OCI-LY7 (cell line): ENCODE data around the gene NONO. TPM values are rescaled to one million over a fixed set of nuclear protein-coding genes. Genes with fewer than 3 reads are reported as not detected.

Experiments
- BruUV-seq: library from RNA; stranded (reverse); fragments of 400-500 nt; replicated peaks from 2 replicates; lab custom pipeline; 2021; lab: Mats Ljungman, UMichigan
- CTCF ChIA-PET: fragments of 300-600 bp; sonication (Branson Sonifier 250); formaldehyde crosslinking; loops from one replicate; lab custom pipeline; 2022; ENCODE audit warnings: antibody characterized with exemption; ENCODE audit not compliant: unreplicated experiment; lab: Charles Lee
- POLR2A ChIA-PET: fragments of 300-600 bp; sonication (Branson Sonifier 250); formaldehyde crosslinking; loops from one replicate; lab custom pipeline; 2022; ENCODE audit warnings: antibody characterized with exemption; lab: Charles Lee
- DNase-seq: peaks from one replicate; pipeline ENCODE4 v3.0.0-alpha.2; 2015; ENCODE audit warnings: low spot score
- H2AFZ ChIP-seq: fragments of 200-600 bp; sonication (generic), shearing (Covaris generic); 2 replicates; pipeline ENCODE4 v1.6.1; 2014; ENCODE audit warnings: mild to moderate bottlenecking, antibody characterized with exemption, low read length, moderate library complexity
- H3K27ac ChIP-seq: fragments of 200-600 bp; sonication (generic); 2 replicates; pipeline ENCODE4 v1.5.1; 2014; ENCODE audit warnings: mixed run types, low read depth, mild to moderate bottlenecking, moderate library complexity, low read length, inconsistent platforms; ENCODE audit not compliant: poor library complexity, severe bottlenecking
- H3K36me3 ChIP-seq: fragments of 200-600 bp; sonication (generic); 2 replicates; pipeline ENCODE4 v1.6.1; 2014; ENCODE audit warnings: mild to moderate bottlenecking, antibody characterized with exemption, low read length, moderate library complexity, mixed read lengths; ENCODE audit not compliant: insufficient read depth
- H3K4me1 ChIP-seq: fragments of 200-600 bp; sonication (generic); 2 replicates; pipeline ENCODE4 v1.5.1; 2014; ENCODE audit warnings: mild to moderate bottlenecking, low read length; ENCODE audit not compliant: insufficient read depth, poor library complexity, severe bottlenecking
- H3K4me2 ChIP-seq: fragments of 200-600 bp; sonication (generic); 2 replicates; pipeline ENCODE4 v1.6.1; 2014; ENCODE audit warnings: mild to moderate bottlenecking, low read length
- H3K4me3 ChIP-seq: fragments of 200-600 bp; sonication (generic); 2 replicates; pipeline ENCODE4 v1.5.1; 2014; ENCODE audit warnings: mild to moderate bottlenecking, low read depth, low read length; ENCODE audit not compliant: poor library complexity, severe bottlenecking
- H3K79me2 ChIP-seq: fragments of 200-600 bp; sonication (generic); 2 replicates; pipeline ENCODE4 v1.6.1; 2016; ENCODE audit warnings: low read depth, mild to moderate bottlenecking, low read length, moderate library complexity, mixed read lengths; ENCODE audit not compliant: insufficient read depth
- H3K9me2 ChIP-seq: fragments of 200-600 bp; sonication (generic); 2 replicates; pipeline ENCODE4 v1.6.1; 2016; ENCODE audit warnings: mild to moderate bottlenecking, low read length, mixed read lengths; ENCODE audit not compliant: insufficient read depth
- H3K9me3 ChIP-seq: fragments of 200-600 bp; sonication (generic); 2 replicates; pipeline ENCODE4 v1.6.1; 2014; ENCODE audit warnings: mild to moderate bottlenecking, mixed run types, low read length, mixed read lengths
- H4K20me1 ChIP-seq: fragments of 200-600 bp; sonication (generic); 2 replicates; pipeline ENCODE4 v1.6.1; 2014; ENCODE audit warnings: mild to moderate bottlenecking, antibody characterized with exemption, low read length, moderate library complexity, mixed read lengths; ENCODE audit not compliant: insufficient read depth
- CTCF ChIP-seq: fragments of 200-600 bp; sonication (generic); conservative IDR thresholded peaks from 2 replicates; pipeline ENCODE4 v1.5.1; 2014; ENCODE audit warnings: mild to moderate bottlenecking, antibody characterized with exemption, low read length, moderate library complexity, mixed read lengths
- EZH2phosphoT487 ChIP-seq: fragments of 200-600 bp; sonication (generic); IDR thresholded peaks from 2 replicates; pipeline ENCODE4 v1.6.1; 2018; ENCODE audit warnings: low read depth, borderline replicate concordance, mild to moderate bottlenecking, mixed run types, antibody characterized with exemption, low read length, moderate library complexity, mixed read lengths
- intact Hi-C: fragments of 100-400 bp; cut with micrococcal nuclease; formaldehyde crosslinking; loops from one replicate; pipeline ENCODE4 v1.10.0; 2022; ENCODE audit not compliant: unreplicated experiment
- total RNA-seq, 2 experiments: library from RNA; depleted of rRNA in 1 of 2; stranded (reverse); fragments of >200 nt in 1 of 2; shearing (Covaris generic) in 1 of 2; gene quantifications; 2 replicates each; pipeline ENCODE4 v1.2.3, GENCODE V29; 2014 to 2022

NONO gene
- total RNA-seq, 2 experiments from 2014 or later: 379 to 488 TPM

- CTCF ChIA-PET: interaction anchor here (0.7 kb wide), 1 partner anchor 27 kb away, joined by 4 read pairs; no protein-coding TSS in a partner anchor
- DNase-seq: no peak
- intact Hi-C loops: loop anchor here (1.0 to 10.0 kb wide), 3 partner anchors 28 to 262 kb away; partner anchors contain the start of genes IL2RG, MED12 and ZMYM3
- Histone ChIP-seq H3K36me3 (peaks cover 32% of the 10 kb centered on the region), H2AFZ (peak overlapping the region; percentile 96), H3K79me2 (peaks cover 43% of the 10 kb centered on the region), H3K4me3 (peak overlapping the region; percentile 99), H3K9me3 (no peaks in the 10 kb centered on the region), H3K4me2 (peak overlapping the region; percentile 62), H3K4me1 (peaks cover 24% of the 10 kb centered on the region), H3K9me2 (no peaks in the 10 kb centered on the region), H4K20me1 (peaks cover 9% of the 10 kb centered on the region), H3K27ac (peak overlapping the region; percentile 86)
- POLR2A ChIA-PET: interaction anchor here (0.6 to 1.8 kb wide), 11 partner anchors 10 to 1206 kb away, joined by 3 to 18 read pairs (median 6); partner anchors contain the start of genes IL2RG, TAF1 and ZMYM3
- TF ChIP-seq EZH2phosphoT487 (no peak), CTCF (no peak)
- BruUV-seq: no TSS peak
These were observed 677 bp upstream of the NONO start for GRCh38 chrX:71282514-71283402.

GRCh38 chrX:71285929-71286328 is 2.5 kb downstream of the NONO start:
- Histone ChIP-seq H3K36me3 (peaks cover 57% of the 10 kb centered on the region), H3K4me3 (peak overlapping the region; percentile 99), H3K4me1 (peaks cover 24% of the 10 kb centered on the region), H3K9me2 (no peaks in the 10 kb centered on the region), H4K20me1 (peaks cover 13% of the 10 kb centered on the region), H3K9me3 (no peaks in the 10 kb centered on the region), H3K27ac (no peak overlapping the region), H2AFZ (no peak overlapping the region), H3K79me2 (peaks cover 75% of the 10 kb centered on the region), H3K4me2 (peak overlapping the region; percentile 98)
- ChIA-PET CTCF (no interaction called here), POLR2A (no interaction called here)
- intact Hi-C loops: loop anchor here (10.0 kb wide), 2 partner anchors 171 to 259 kb away; partner anchors contain the start of genes IL2RG and MED12
- no peak for DNase-seq
- no TSS peak for BruUV-seq
- TF ChIP-seq EZH2phosphoT487 (no peak), CTCF (no peak)
